Mesodermal cell (in vitro differentiated cells): ENCODE data around the gene TSPAN2. TPM values are rescaled to one million over a fixed set of nuclear protein-coding genes. Genes with fewer than 3 reads are reported as not detected.

Experiments used
- H3K27ac ChIP-seq: 2 replicates; pipeline ENCODE4 v1.7.0; 2013; ENCODE audit warnings: mild to moderate bottlenecking, low read depth, low read length, moderate library complexity; ENCODE audit not compliant: severe bottlenecking
- H3K36me3 ChIP-seq: 2 replicates; pipeline ENCODE4 v1.7.1; 2013; ENCODE audit warnings: mild to moderate bottlenecking, low read length, moderate library complexity; ENCODE audit not compliant: control insufficient read depth, insufficient read depth
- H3K4me1 ChIP-seq: one replicate; pipeline ENCODE4 v1.7.1; 2013; ENCODE audit warnings: mild to moderate bottlenecking, low read length; ENCODE audit not compliant: insufficient read depth, control insufficient read depth, poor library complexity, severe bottlenecking
- H3K4me3 ChIP-seq: 2 replicates; pipeline ENCODE4 v1.7.0; 2013; ENCODE audit warnings: low read length, control low read depth, mild to moderate bottlenecking; ENCODE audit not compliant: insufficient read depth, poor library complexity, severe bottlenecking; ENCODE audit errors: extremely low read depth
- H3K9me3 ChIP-seq: 2 replicates; pipeline ENCODE4 v1.7.1; 2013; ENCODE audit warnings: mild to moderate bottlenecking, low read length, moderate library complexity; ENCODE audit not compliant: control insufficient read depth
- WGBS, 2 experiments: methylation state at CpG; one replicate each; pipeline ENCODE4 v1.1.5; 2013; ENCODE audit warnings: missing lambda C conversion rate in 2 of 2; ENCODE audit not compliant: insufficient coverage in 2 of 2; 5-methylcytosine and 5-hydroxymethylcytosine counted together
- polyA plus RNA-seq, 2 experiments: library from polyadenylated mRNA; stranded (reverse); fragments of 50-300 nt; gene quantifications; one replicate each; pipeline ENCODE4 v1.2.3, GENCODE V29; 2013

TSPAN2 gene
- 8.3 TPM for polyA plus RNA-seq (2013, experiment 1 of 2)
- 5.9 TPM for polyA plus RNA-seq (2013, experiment 2 of 2)

DNA sequence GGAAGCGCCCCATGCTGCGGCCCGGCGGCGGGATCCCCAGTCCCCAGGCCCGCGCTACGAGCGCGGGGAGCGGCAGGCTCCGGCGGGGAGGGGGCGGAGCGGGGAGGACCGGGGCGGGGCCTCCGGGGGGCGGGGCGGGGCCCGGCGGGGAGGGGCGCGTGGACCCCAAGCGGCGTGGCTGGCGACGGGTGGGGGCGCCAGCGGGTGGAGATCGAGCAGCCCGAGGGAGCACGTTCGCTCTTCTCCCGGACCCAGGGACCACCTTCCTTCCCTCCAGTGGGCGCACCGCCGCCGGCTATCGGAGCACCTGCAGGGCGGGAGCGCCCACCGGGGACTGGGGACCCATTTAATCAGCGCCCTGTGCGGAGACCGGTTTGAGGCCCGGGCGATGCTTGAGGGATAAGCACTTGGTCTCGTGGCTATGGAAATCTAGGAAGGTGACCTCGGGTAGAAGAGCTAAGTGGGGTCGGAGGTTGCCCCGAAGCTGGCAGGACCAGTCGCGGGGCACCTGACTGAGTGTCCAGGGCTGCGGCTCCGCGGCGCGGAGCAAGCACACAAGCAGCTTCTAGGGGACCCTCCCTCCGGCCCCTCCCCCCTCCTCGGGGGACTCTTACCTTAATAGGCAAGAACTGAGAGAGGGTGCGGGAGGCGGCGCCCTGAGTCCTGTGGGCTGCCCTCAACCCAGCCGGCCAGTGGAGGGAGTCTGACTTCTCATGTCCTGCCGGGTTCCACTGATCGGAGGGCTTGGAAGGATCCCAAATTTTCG is at the start of gene TSPAN2:
Gene TSPAN2, minus strand, starts transcription at position 84 of the 766 bp plus-strand sequence. Its CDS starts 71 bp downstream, at position 13.
- H3K4me3 ChIP-seq = peak within 1 kb of the TSS; percentile 52
- H3K4me1 ChIP-seq = peaks cover 19% of the 10 kb centered on the region
- no peaks in the 10 kb centered on the region for H3K9me3 ChIP-seq
- 1 to 2% methylated on average over 18 to 22 of the region's 68 CpGs for WGBS, 2 experiments
- H3K27ac ChIP-seq = no peak within 1 kb of the TSS
- H3K36me3 ChIP-seq = no peaks in the 10 kb centered on the region

GRCh38 chr1:115138973-115139372 is 49.7 kb upstream of the TSPAN2 start:
- WGBS, 2 experiments = 12 to 14% methylated on average over 12 to 13 of the region's 13 CpGs
- no peak overlapping the region for H3K4me3 ChIP-seq
- no peaks in the 10 kb centered on the region for H3K9me3 ChIP-seq
- no peak overlapping the region for H3K27ac ChIP-seq
- no peaks in the 10 kb centered on the region for H3K36me3 ChIP-seq
- H3K4me1 ChIP-seq = peaks cover 27% of the 10 kb centered on the region

DNA sequence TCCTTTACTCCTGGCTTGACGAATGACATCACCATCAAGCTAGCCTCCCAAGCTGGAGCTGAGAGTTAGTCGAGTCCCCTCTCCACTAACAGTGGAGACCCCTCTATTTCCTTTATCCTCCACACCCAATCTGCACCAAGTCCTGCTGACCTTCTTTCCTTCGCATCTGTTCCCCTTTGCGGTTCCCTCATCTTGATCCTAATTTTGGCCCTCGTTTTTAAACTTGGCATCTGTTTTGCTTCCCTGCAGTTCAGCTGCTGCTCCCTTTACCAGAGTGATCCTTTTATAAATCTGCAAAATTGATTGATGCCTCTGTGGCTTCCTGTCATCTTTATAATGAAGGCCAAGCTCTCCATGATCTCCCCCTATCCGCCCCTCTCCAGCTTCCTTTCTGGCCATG is 49.0 kb upstream of the TSPAN2 start:
- peaks cover 33% of the 10 kb centered on the region for H3K4me1 ChIP-seq
- 89% methylated on average over 5 to 6 of the region's 6 CpGs for WGBS, 2 experiments
- no peak overlapping the region for H3K27ac ChIP-seq
- no peak overlapping the region for H3K4me3 ChIP-seq
- no peaks in the 10 kb centered on the region for H3K36me3 ChIP-seq
- H3K9me3 ChIP-seq = no peaks in the 10 kb centered on the region

DNA sequence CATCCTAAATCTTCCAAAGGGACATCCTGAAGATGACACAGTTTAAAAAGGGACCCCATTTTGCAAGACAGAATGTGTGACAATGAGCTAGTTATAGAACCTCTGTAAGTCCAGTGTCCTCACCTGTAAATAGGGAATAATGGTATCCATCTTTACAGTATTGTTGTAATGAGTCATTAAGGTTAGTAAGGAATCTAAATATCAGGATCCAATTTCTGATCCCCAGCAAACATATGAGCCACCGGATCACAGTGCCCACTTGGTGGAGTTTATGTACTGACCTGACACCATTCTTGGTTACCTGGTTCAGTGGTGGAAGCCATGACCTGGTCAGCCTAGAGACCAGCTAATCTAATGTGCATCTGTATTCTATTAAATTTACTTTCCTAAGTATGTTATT is 47.9 kb upstream of the TSPAN2 start:
- Histone ChIP-seq H3K4me1 (peaks cover 34% of the 10 kb centered on the region), H3K36me3 (no peaks in the 10 kb centered on the region), H3K27ac (no peak overlapping the region), H3K4me3 (no peak overlapping the region), H3K9me3 (no peaks in the 10 kb centered on the region)
- WGBS, 2 experiments = 40% methylated on average over 1 of the region's 1 CpG; no CpG with 5 or more reads in 1 of the 2 experiments

DNA sequence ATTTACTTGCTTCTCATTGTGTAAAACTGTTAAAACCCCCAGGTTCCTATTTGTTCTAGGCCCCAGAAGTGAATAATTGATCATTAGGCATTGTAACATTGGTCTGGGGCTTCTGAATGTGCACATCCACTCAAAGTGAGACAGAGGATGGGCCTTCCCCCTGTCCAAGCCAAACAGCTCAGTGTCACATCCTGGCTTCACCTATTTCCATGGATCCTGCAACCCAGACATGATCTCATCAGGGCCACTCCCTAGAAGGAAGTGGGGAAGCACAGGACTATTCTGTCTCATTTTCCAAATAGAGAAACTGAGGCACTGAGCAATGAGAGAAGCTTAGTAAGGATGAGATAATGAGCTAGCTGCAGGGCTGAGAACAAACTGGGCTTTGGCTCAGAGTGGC is 47.4 kb upstream of the TSPAN2 start:
- peaks cover 34% of the 10 kb centered on the region for H3K4me1 ChIP-seq
- H3K4me3 ChIP-seq = no peak overlapping the region
- H3K36me3 ChIP-seq = no peaks in the 10 kb centered on the region
- no peak overlapping the region for H3K27ac ChIP-seq
- no peaks in the 10 kb centered on the region for H3K9me3 ChIP-seq

- H3K4me1 ChIP-seq = peaks cover 34% of the 10 kb centered on the region
- H3K4me3 ChIP-seq = no peak overlapping the region
- no peak overlapping the region for H3K27ac ChIP-seq
- WGBS, 2 experiments = 83 to 87% methylated on average over 3 of the region's 3 CpGs
- no peaks in the 10 kb centered on the region for H3K36me3 ChIP-seq
- H3K9me3 ChIP-seq = no peaks in the 10 kb centered on the region
These were observed 46.8 kb upstream of the TSPAN2 start for GRCh38 chr1:115136106-115136505.

GRCh38 chr1:115135681-115136080 is 46.4 kb upstream of the TSPAN2 start:
- no peaks in the 10 kb centered on the region for H3K36me3 ChIP-seq
- WGBS, 2 experiments = 83 to 94% methylated on average over 1 to 2 of the region's 5 CpGs
- no peaks in the 10 kb centered on the region for H3K9me3 ChIP-seq
- H3K27ac ChIP-seq = no peak overlapping the region
- peaks cover 34% of the 10 kb centered on the region for H3K4me1 ChIP-seq
- no peak overlapping the region for H3K4me3 ChIP-seq

DNA sequence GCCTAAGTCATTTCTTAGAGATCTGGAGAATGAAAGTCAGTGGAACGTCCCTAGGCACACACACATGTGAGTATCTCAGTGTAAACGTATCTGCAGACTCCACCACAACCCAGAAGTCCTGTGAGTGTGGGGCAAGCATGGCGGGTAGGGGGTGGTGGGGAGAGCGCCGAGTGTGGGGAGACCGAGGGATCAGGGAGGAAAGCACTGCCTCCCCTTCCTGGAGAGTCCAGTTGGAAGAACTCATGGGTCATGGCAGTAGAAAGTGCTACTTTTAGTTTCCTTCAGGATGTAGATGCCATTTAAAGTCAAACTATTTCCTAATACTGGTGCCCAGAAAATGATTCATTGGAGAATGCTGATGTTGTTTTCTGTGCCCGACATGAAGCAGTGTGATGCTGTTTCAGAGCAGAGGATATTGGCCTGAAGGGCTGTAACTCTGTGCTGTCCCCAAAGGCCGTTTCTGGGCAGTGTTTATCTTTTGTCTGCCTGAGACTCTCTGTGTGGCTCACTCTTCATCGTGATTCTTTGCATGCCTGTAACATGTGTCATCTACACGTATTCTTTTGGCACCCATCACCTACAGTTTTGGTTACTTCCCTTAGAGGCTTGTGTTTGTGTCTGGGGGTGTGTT is 45.7 kb upstream of the TSPAN2 start:
- Histone ChIP-seq H3K4me1 (peaks cover 34% of the 10 kb centered on the region), H3K36me3 (no peaks in the 10 kb centered on the region), H3K27ac (no peak overlapping the region), H3K9me3 (no peaks in the 10 kb centered on the region), H3K4me3 (no peak overlapping the region)
- WGBS, 2 experiments = 75 to 78% methylated on average over 3 of the region's 10 CpGs

GRCh38 chr1:115134231-115134630 is 44.9 kb upstream of the TSPAN2 start:
- no peak overlapping the region for H3K4me3 ChIP-seq
- H3K4me1 ChIP-seq = peaks cover 34% of the 10 kb centered on the region
- H3K27ac ChIP-seq = no peak overlapping the region
- no peaks in the 10 kb centered on the region for H3K9me3 ChIP-seq
- WGBS, 2 experiments = 80 to 88% methylated on average over 6 of the region's 6 CpGs
- no peaks in the 10 kb centered on the region for H3K36me3 ChIP-seq

DNA sequence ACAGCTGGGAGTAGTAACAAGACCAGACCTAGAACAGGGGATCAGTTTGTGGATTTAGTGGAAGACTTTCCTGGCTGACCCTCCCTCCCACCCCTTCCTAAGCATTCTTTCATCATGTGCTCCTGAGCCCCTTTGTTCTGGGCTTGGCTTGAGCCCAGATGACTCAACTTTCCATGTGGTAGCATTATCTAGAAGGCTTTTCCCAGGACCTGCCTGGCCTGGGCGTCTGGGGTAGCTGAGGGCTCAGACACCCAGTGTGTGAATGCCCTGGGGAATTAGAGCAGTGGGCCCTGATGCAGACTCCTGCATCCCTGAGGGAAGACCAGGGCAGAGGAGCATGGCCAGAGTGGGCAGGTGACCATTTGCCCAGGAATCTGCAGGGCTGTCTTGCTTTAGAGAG is 44.1 kb upstream of the TSPAN2 start:
- Histone ChIP-seq H3K9me3 (no peaks in the 10 kb centered on the region), H3K27ac (no peak overlapping the region), H3K4me3 (no peak overlapping the region), H3K4me1 (peaks cover 34% of the 10 kb centered on the region), H3K36me3 (no peaks in the 10 kb centered on the region)
- 88% methylated on average over 1 of the region's 1 CpG; no CpG with 5 or more reads in 1 of the 2 experiments for WGBS, 2 experiments

- H3K4me3 ChIP-seq = no peak overlapping the region
- H3K36me3 ChIP-seq = no peaks in the 10 kb centered on the region
- H3K4me1 ChIP-seq = peaks cover 29% of the 10 kb centered on the region
- 90 to 100% methylated on average over 2 of the region's 2 CpGs for WGBS, 2 experiments
- H3K27ac ChIP-seq = no peak overlapping the region
- no peaks in the 10 kb centered on the region for H3K9me3 ChIP-seq
These were observed 41.5 kb upstream of the TSPAN2 start for GRCh38 chr1:115130786-115131185.
